Adrenal gland (tissue), 12 donors: ENCODE measurements around the gene PSMG4. TPM values are rescaled to one million over a fixed set of nuclear protein-coding genes. Genes with fewer than 3 reads are reported as not detected.
A peak's percentile ranks its signal among the peaks of the same experiment; 100 is the strongest.

Source experiments
- DNase-seq, 7 donors: peaks; one replicate each; pipeline ENCODE4 v3.0.0-alpha.2; 2019 to 2020
- H3K27ac ChIP-seq, 5 donors: fragments of 200-600 bp; sonication (generic) in 4 of 5; 1 replicate in 3 of 5; 2 replicates in 2 of 5; pipeline versions ENCODE4 v1.5.1 to v1.8.0; 2016 to 2020; ENCODE audit warnings: mild to moderate bottlenecking in 1 of 5
- H3K27me3 ChIP-seq: fragments of 200-600 bp; 2 replicates; pipeline ENCODE4 v1.8.0; 2021
- H3K36me3 ChIP-seq, 2 donors: fragments of 200-600 bp; replicated peaks in 1 of 2; 1 replicate in 1 of 2; 2 replicates in 1 of 2; pipeline versions ENCODE4 v1.5.1 to v1.8.0; 2018 to 2022
- H3K4me1 ChIP-seq, 2 donors: fragments of 200-600 bp; replicated peaks in 1 of 2; 1 replicate in 1 of 2; 2 replicates in 1 of 2; pipeline versions ENCODE4 v1.5.1 to v1.8.0; 2018 to 2021
- H3K4me3 ChIP-seq, 4 donors: fragments of 200-600 bp; sonication (generic) in 3 of 4; one replicate each; pipeline ENCODE4 v1.5.1; 2016 to 2018
- H3K9me3 ChIP-seq, 3 donors: fragments of 200-600 bp; sonication (generic) in 1 of 3; replicated peaks in 1 of 3; 1 replicate in 2 of 3; 2 replicates in 1 of 3; pipeline versions ENCODE4 v1.5.1 to v1.8.0; 2016 to 2021
- CTCF ChIP-seq, 6 experiments: fragments of 450-650 bp in 4 of 6; fragments of 200-600 bp in 2 of 6; sonication (generic) in 1 of 6; IDR thresholded peaks; 1 replicate in 5 of 6; 2 replicates in 1 of 6; pipeline versions ENCODE4 v1.5.1 to v1.8.0; 2016 to 2021; ENCODE audit warnings: antibody characterized with exemption in 6 of 6, mild to moderate bottlenecking in 2 of 6, moderate library complexity in 1 of 6
- POLR2A ChIP-seq, 2 donors: fragments of 450-650 bp; IDR thresholded peaks; one replicate each; pipeline ENCODE4 v1.6.1; 2017; ENCODE audit warnings: antibody characterized with exemption in 2 of 2, mild to moderate bottlenecking in 2 of 2, moderate library complexity in 1 of 2
- WGBS, 4 donors: extraction: QIAGEN DNeasy Blood & Tissue Kit in 2 of 4; methylation state at CpG; one replicate each; pipeline versions ENCODE4 v1.1.5 to v1.1.7; 2013 to 2017; 5-methylcytosine and 5-hydroxymethylcytosine counted together
- intact Hi-C, 2 donors: fragments of 100-400 bp; cut with DNase I; formaldehyde crosslinking; loops; one replicate each; pipeline versions ENCODE4 v1.14.1 to v1.15.0; 2022 to 2023
- polyA plus RNA-seq, 3 donors: library from polyadenylated mRNA; stranded (reverse); fragments of 200-250 nt in 2 of 3; fragments of 350-450 nt in 1 of 3; fragmentation: Illumina TruSeq in 1 of 3; extraction: RNeasy Lipid Tissue Mini Kit (QIAGEN cat#74804) in 1 of 3; gene quantifications; one replicate each; pipeline ENCODE4 v1.2.3, GENCODE V29; 2013 to 2014
- total RNA-seq, 9 donors: library from RNA; depleted of rRNA in 4 of 9; stranded (reverse); fragments of >200 nt in 4 of 9; fragments of 120-200 nt in 1 of 9; fragmentation: NEBNext Ultra II Directional in 1 of 9; extraction: Animal tissue kit (Norgen Biotek cat#: 25700) in 1 of 9; gene quantifications; one replicate each; pipeline versions ENCODE4 v1.1.0 to v1.2.4, GENCODE V29; 2013 to 2023
- donor health status: healthy with polysubstance abuse.
- donor health status: Bipolar disorder and iron deficiency.
- donor health status: DM: yes; HTN: yes; CAD: no.
- donor health status: DM: no; HTN: no; CAD: no.
- donor health status: DM: no; HTN: no; CAD: no.
- donor health status: DM: yes; HTN: yes; CAD: no.

The PSMG4 gene
- total and polyA plus RNA-seq, 12 donors: 4.9 to 87.5 (median 20.0) TPM

- 92 to 93% (median 92%) methylated on average over 14 to 19 of the region's 19 CpGs for WGBS, 4 donors
- TF ChIP-seq POLR2A (IDR thresholded peaks at IDR 0.05) (no peak), CTCF (IDR thresholded peaks at IDR 0.05) (no peak)
- H3K27me3 ChIP-seq: no peaks in the 10 kb centered on the region
Observed at GRCh38 chr6:3285049-3285639, 26.4 kb downstream of the PSMG4 start.

GRCh38 chr6:3285732-3286131 is 27.0 kb downstream of the PSMG4 start:
- Histone ChIP-seq H3K36me3 (no peaks in the 10 kb centered on the region), H3K4me3 (no peak overlapping the region), H3K4me1 (no peaks in the 10 kb centered on the region), H3K9me3 (no peaks in the 10 kb centered on the region), H3K27ac (no peak overlapping the region), H3K27me3 (no peaks in the 10 kb centered on the region)
- intact Hi-C loops: no loop called here
- no peak for TF ChIP-seq POLR2A (IDR thresholded peaks at IDR 0.05)
- TF ChIP-seq CTCF (IDR thresholded peaks at IDR 0.05): no peak
- peak in 1 of 7 donors; percentile 4 for DNase-seq
- 88 to 94% (median 91%) methylated on average over 13 to 14 of the region's 14 CpGs for WGBS, 4 donors

More at GRCh38 chr6:3285049-3285639, 26.4 kb downstream of the PSMG4 start:
- Histone ChIP-seq H3K36me3 (no peaks in the 10 kb centered on the region), H3K4me3 (no peak overlapping the region), H3K9me3 (no peaks in the 10 kb centered on the region), H3K4me1 (no peaks in the 10 kb centered on the region), H3K27ac (no peak overlapping the region)
- intact Hi-C loops: no loop called here
- DNase-seq: peak in 1 of 7 donors; percentile 3

- no peaks in the 10 kb centered on the region for H3K27me3 ChIP-seq
- no peaks in the 10 kb centered on the region for H3K36me3 ChIP-seq
- intact Hi-C loops: no loop called here
- H3K27ac ChIP-seq: no peak overlapping the region
- H3K4me1 ChIP-seq: no peaks in the 10 kb centered on the region
- 92 to 96% (median 95%) methylated on average over 12 to 24 of the region's 24 CpGs for WGBS, 4 donors
- no peaks in the 10 kb centered on the region for H3K9me3 ChIP-seq
- DNase-seq: peak in 1 of 7 donors; percentile 4
- TF ChIP-seq POLR2A (IDR thresholded peaks at IDR 0.05): no peak
- TF ChIP-seq CTCF (IDR thresholded peaks at IDR 0.05): no peak
- no peak overlapping the region for H3K4me3 ChIP-seq
Observed at GRCh38 chr6:3286641-3287171, 28.0 kb downstream of the PSMG4 start.

- DNase-seq: no peak
- intact Hi-C loops: no loop called here
- TF ChIP-seq CTCF (IDR thresholded peaks at IDR 0.05) (no peak), POLR2A (IDR thresholded peaks at IDR 0.05) (no peak)
- WGBS, 4 donors: 69 to 85% (median 79%) methylated on average over 9 of the region's 9 CpGs
- Histone ChIP-seq H3K4me3 (no peak overlapping the region), H3K27me3 (no peaks in the 10 kb centered on the region), H3K9me3 (no peaks in the 10 kb centered on the region), H3K36me3 (no peaks in the 10 kb centered on the region), H3K27ac (no peak overlapping the region), H3K4me1 (no peaks in the 10 kb centered on the region)
Observed at GRCh38 chr6:3287308-3287707, 28.6 kb downstream of the PSMG4 start.
